Left lung (tissue), 10 donors: ENCODE data around the gene ZNF568. TPM values are rescaled to one million over a fixed set of nuclear protein-coding genes. Genes with fewer than 3 reads are reported as not detected.
A peak's percentile ranks its signal among the peaks of the same experiment; 100 is the strongest.

ENCODE experiments used
- ATAC-seq: fragments of 200-7000 bp; cut with Tn5 transposase; one replicate; pipeline ENCODE4 v1.9.1; 2020; ENCODE audit warnings: moderate library complexity
- DNase-seq, 4 donors: peaks; one replicate each; pipeline ENCODE4 v3.0.0-alpha.2; 2013 to 2020
- H3K27ac ChIP-seq, 2 donors: fragments of 200-600 bp; sonication (generic) in 1 of 2; one replicate each; pipeline versions ENCODE4 v1.5.0 to v1.8.0; 2020 to 2021
- H3K27me3 ChIP-seq, 2 donors: fragments of 200-600 bp; sonication (generic) in 1 of 2; one replicate each; pipeline versions ENCODE4 v1.5.0 to v1.8.0; 2020 to 2021
- H3K36me3 ChIP-seq, 2 donors: fragments of 200-600 bp; sonication (generic) in 1 of 2; one replicate each; pipeline versions ENCODE4 v1.5.0 to v1.8.0; 2020 to 2021
- H3K4me1 ChIP-seq, 2 donors: fragments of 200-600 bp; one replicate each; pipeline ENCODE4 v1.8.0; 2021
- H3K4me3 ChIP-seq, 2 donors: fragments of 200-600 bp; sonication (generic) in 1 of 2; one replicate each; pipeline versions ENCODE4 v1.5.0 to v1.8.0; 2020 to 2021; ENCODE audit warnings: mild to moderate bottlenecking in 1 of 2
- H3K9me3 ChIP-seq, 2 donors: fragments of 200-600 bp; sonication (generic) in 1 of 2; one replicate each; pipeline versions ENCODE4 v1.5.0 to v1.8.0; 2020 to 2021
- intact Hi-C, 2 donors: fragments of 100-400 bp; cut with DNase I; formaldehyde crosslinking; loops; one replicate each; pipeline versions ENCODE4 v1.11.2 to v1.14.2; 2022
- polyA plus RNA-seq, 6 donors: library from polyadenylated mRNA; unstranded; fragments of 120-200 nt; gene quantifications; one replicate each; pipeline ENCODE4 v1.2.1, GENCODE V29; 2013; ENCODE audit not compliant: insufficient read length in 6 of 6
- total RNA-seq, 2 donors: library from RNA; stranded (reverse); fragmentation: NEBNext Ultra II Directional; extraction: Animal tissue kit (Norgen Biotek cat#: 25700); gene quantifications; one replicate each; pipeline ENCODE4 v1.2.1, GENCODE V29; 2021
- TF ChIP-seq, protein P1 (sequence below), 2 donors: fragments of 200-600 bp; sonication (generic) in 1 of 2; IDR thresholded peaks; one replicate each; pipeline versions ENCODE4 v1.5.0 to v1.8.0; 2021; ENCODE audit warnings: antibody characterized with exemption in 2 of 2
- donor health status: DM: no; HTN: yes; CAD: no.
- donor health status: DM: no; HTN: no; CAD: no.

The ZNF568 gene
- total and polyA plus RNA-seq, 8 donors, result 7.1 to 31.8 (median 27.8) TPM

DNA sequence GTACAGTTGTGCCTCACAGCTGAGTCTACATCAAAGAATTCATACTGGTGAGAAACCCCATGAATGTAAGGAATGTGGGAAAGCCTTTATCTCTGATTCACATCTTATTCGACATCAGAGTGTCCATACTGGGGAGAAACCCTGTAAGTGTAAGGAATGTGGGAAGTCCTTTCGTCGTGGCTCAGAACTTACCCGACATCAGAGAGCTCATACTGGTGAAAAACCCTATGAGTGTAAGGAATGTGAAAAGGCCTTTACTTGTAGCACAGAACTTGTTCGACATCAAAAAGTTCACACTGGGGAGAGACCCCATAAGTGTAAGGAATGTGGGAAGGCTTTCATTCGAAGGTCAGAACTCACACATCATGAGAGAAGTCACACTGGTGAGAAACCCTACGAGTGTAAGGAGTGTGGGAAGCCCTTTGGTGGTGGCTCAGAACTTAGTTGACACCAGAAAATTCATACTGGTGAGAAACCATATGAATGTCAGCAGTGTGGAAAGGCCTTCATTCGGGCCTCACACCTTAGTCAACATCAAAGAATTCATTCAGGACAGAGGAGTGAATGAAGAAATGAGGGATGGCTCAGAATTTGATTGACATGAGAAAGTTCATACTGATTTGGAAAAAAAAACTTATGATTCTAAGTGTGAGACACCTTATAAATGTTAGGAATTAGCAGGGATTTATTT lies 81.2 kb downstream of the ZNF568 start:
- no peaks in the 10 kb centered on the region for H3K27me3 ChIP-seq
- H3K9me3 ChIP-seq, result peaks cover 0 to 94% of the 10 kb centered on the region in 2 donors
- intact Hi-C loops, result no loop called here
- DNase-seq, result no peak
- no peak overlapping the region for H3K27ac ChIP-seq
- no peaks in the 10 kb centered on the region for H3K4me1 ChIP-seq
- no peak overlapping the region for H3K4me3 ChIP-seq
- TF ChIP-seq, protein P1, sequence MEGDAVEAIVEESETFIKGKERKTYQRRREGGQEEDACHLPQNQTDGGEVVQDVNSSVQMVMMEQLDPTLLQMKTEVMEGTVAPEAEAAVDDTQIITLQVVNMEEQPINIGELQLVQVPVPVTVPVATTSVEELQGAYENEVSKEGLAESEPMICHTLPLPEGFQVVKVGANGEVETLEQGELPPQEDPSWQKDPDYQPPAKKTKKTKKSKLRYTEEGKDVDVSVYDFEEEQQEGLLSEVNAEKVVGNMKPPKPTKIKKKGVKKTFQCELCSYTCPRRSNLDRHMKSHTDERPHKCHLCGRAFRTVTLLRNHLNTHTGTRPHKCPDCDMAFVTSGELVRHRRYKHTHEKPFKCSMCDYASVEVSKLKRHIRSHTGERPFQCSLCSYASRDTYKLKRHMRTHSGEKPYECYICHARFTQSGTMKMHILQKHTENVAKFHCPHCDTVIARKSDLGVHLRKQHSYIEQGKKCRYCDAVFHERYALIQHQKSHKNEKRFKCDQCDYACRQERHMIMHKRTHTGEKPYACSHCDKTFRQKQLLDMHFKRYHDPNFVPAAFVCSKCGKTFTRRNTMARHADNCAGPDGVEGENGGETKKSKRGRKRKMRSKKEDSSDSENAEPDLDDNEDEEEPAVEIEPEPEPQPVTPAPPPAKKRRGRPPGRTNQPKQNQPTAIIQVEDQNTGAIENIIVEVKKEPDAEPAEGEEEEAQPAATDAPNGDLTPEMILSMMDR (IDR thresholded peaks at IDR 0.05), result no peak
- H3K36me3 ChIP-seq, result peaks cover 0 to 57% of the 10 kb centered on the region in 2 donors
- no peak for ATAC-seq

DNA sequence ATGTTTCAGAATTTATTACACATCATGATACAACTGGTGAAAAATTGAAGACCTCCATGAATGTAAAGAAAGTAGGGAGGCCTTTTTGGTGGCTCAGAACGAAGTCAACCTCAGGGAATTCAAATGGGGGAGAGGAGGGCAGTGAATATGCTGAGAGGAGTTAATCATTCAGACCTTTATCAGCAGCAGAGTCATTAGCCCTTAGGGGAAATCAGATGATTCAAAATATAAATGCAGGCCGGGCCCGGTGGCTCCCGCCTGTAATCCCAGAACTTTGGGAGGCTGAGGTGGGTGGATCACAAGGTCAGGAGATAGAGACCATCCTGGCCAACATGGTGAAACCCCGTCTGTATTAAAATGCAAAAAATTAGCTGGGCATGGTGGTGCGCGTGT lies 81.7 kb downstream of the ZNF568 start:
- ATAC-seq, result no peak

DNA sequence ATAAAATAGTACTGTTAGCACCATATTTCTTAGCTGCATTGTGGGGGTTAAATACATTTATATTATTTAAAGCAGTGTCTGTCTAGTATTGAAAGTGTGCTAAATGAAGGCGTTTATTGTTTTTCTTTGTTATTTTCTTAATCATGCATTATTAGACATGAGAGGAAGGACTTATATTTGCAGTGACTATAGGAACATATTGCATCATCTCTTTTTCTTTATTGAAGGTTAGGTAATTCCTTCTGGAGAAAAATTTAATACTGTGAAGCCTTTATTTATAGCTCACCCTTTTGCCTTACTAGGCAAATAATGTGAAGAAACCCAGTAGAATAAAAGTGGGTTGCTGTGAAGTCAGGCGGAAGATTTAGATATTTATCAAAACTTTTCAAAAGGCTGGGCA lies 83.2 kb downstream of the ZNF568 start:
- Histone ChIP-seq H3K27me3 (no peaks in the 10 kb centered on the region), H3K4me3 (no peak overlapping the region), H3K9me3 (peaks cover 0 to 94% of the 10 kb centered on the region in 2 donors), H3K4me1 (no peaks in the 10 kb centered on the region), H3K36me3 (peaks cover 0 to 38% of the 10 kb centered on the region in 2 donors), H3K27ac (no peak overlapping the region)
- ATAC-seq (no peak), DNase-seq (no peak)
- intact Hi-C loops, result no loop called here
- TF ChIP-seq, protein P1 (IDR thresholded peaks at IDR 0.05), result no peak

More for the DNA sequence above, 81.7 kb downstream of the ZNF568 start:
- H3K36me3 ChIP-seq, result peaks cover 0 to 52% of the 10 kb centered on the region in 2 donors
- no peak overlapping the region for H3K4me3 ChIP-seq
- H3K27me3 ChIP-seq, result no peaks in the 10 kb centered on the region
- TF ChIP-seq, protein P1 (IDR thresholded peaks at IDR 0.05), result no peak
- H3K4me1 ChIP-seq, result no peaks in the 10 kb centered on the region
- H3K9me3 ChIP-seq, result peaks cover 0 to 94% of the 10 kb centered on the region in 2 donors
- DNase-seq, result no peak
- H3K27ac ChIP-seq, result no peak overlapping the region
- intact Hi-C loops, result no loop called here

DNA sequence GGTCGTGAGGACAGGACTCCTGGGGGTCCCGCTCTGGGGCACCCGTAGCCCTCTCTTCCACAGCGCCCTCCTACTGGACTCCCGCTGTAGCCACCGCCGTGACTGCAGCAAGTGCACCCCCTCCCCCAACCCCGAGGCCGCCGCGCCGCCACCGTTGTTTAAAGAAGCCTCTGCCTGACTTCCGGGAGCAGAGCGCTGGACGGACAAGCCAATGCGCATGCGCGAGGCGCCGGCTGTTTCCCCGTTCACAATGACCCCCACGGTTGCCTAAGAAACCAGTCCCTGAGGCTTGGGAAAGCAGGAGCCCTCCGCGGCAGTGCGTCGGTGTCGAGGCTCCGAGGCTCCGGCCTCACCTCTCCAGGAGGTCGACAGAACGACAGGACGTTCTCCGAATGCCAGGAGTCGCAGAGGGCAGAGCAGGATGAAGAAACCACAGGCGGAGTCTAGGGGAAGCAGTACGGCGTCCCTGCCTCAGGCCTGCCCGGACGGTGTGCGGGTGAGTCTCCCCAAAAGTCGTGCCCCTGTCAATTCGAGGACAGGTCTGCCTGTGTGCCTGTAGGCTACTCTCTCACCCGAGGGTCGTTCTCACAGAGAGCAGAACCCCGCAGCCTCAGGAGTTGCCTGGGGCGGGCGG lies 91.6 kb downstream of the ZNF568 start:
- Histone ChIP-seq H3K36me3 (no peaks in the 10 kb centered on the region), H3K4me1 (no peaks in the 10 kb centered on the region), H3K9me3 (peaks cover 0 to 94% of the 10 kb centered on the region in 2 donors), H3K27me3 (no peaks in the 10 kb centered on the region), H3K4me3 (peak overlapping the region; percentile 19 to 34), H3K27ac (no peak overlapping the region)
- intact Hi-C loops, result no loop called here
- DNase-seq (peak; percentile 59 to 86 (median 72)), ATAC-seq (peak; percentile 44)
- TF ChIP-seq, protein P1 (IDR thresholded peaks at IDR 0.05), result no peak

GRCh38 chr19:37009871-37010270 lies 93.7 kb downstream of the ZNF568 start:
- Histone ChIP-seq H3K27ac (no peak overlapping the region), H3K36me3 (no peaks in the 10 kb centered on the region), H3K9me3 (peaks cover 0 to 94% of the 10 kb centered on the region in 2 donors), H3K27me3 (no peaks in the 10 kb centered on the region), H3K4me3 (no peak overlapping the region), H3K4me1 (no peaks in the 10 kb centered on the region)
- TF ChIP-seq, protein P1 (IDR thresholded peaks at IDR 0.05), result no peak
- ATAC-seq, result no peak
- intact Hi-C loops, result no loop called here
- no peak for DNase-seq
